C4-2B (cell line): Measurements from ENCODE around the gene SH3RF3.

Source experiments
- CTCF ChIP-seq: fragments of 450-650 bp; conservative IDR thresholded peaks from 2 replicates; pipeline ENCODE4 v1.5.1; 2017; ENCODE audit warnings: mild to moderate bottlenecking
- ZFX ChIP-seq: fragments of 450-650 bp; IDR thresholded peaks from 2 replicates; pipeline ENCODE4 v1.6.1; 2017

- no peak for TF ChIP-seq CTCF
- TF ChIP-seq ZFX = no peak
Observed at GRCh38 chr2:109212836-109213563, 84.0 kb downstream of the SH3RF3 start.
